Left renal cortex interstitium (tissue), 4 donors: ENCODE data around the gene ITGAE. TPM values are rescaled to one million over a fixed set of nuclear protein-coding genes. Genes with fewer than 3 reads are reported as not detected.
"Not testable (repeated sequence)": the region's sequence is repeated elsewhere in the genome, so short reads cannot be mapped to it uniquely, and the experiment has no call there.

Experiments
- DNase-seq, 4 donors: peaks; one replicate each; pipeline ENCODE4 v3.0.0-alpha.2; 2013; ENCODE audit warnings: low read depth in 4 of 4, low spot score in 2 of 4, missing footprints in 1 of 4
- polyA plus RNA-seq, 4 donors: library from polyadenylated mRNA; unstranded; fragments of 120-200 nt; gene quantifications; one replicate each; pipeline ENCODE4 v1.2.1, GENCODE V29; 2013; ENCODE audit not compliant: insufficient read length in 4 of 4

ITGAE gene
- polyA plus RNA-seq, 4 donors, result 38.7 to 43.1 (median 40.4) TPM

- DNase-seq, result not testable (repeated sequence)
These were observed 98.9 kb downstream of the ITGAE start for GRCh38 chr17:3702041-3702539.

- no peak for DNase-seq
These were observed 101.0 kb downstream of the ITGAE start for GRCh38 chr17:3699951-3700350.

- no peak for DNase-seq
These were observed 102.8 kb downstream of the ITGAE start for GRCh38 chr17:3698139-3698538.

GRCh38 chr17:3697103-3697476 lies 103.9 kb downstream of the ITGAE start:
- no peak for DNase-seq

- no peak for DNase-seq
These were observed 105.1 kb downstream of the ITGAE start, which contains the start of gene P2RX5 for GRCh38 chr17:3695723-3696411. Gene P2RX5, minus strand, starts transcription at chr17:3696155. Its CDS starts 150 bp downstream, at chr17:3696005.

- no peak for DNase-seq
These were observed 105.8 kb downstream of the ITGAE start for GRCh38 chr17:3695129-3695722.

GRCh38 chr17:3693829-3694231 lies 107.2 kb downstream of the ITGAE start:
- DNase-seq, result no peak

GRCh38 chr17:3693141-3693540 lies 107.8 kb downstream of the ITGAE start:
- no peak for DNase-seq

GRCh38 chr17:3692346-3692745 lies 108.6 kb downstream of the ITGAE start:
- DNase-seq, result no peak

- DNase-seq, result no peak
These were observed 109.3 kb downstream of the ITGAE start for GRCh38 chr17:3691617-3692067.

GRCh38 chr17:3690094-3690715 lies 110.8 kb downstream of the ITGAE start:
- DNase-seq, result no peak

GRCh38 chr17:3689262-3690093 lies 111.5 kb downstream of the ITGAE start:
- no peak for DNase-seq

GRCh38 chr17:3688852-3689261 lies 112.1 kb downstream of the ITGAE start:
- DNase-seq, result no peak

GRCh38 chr17:3688027-3688553 lies 112.9 kb downstream of the ITGAE start:
- DNase-seq, result no peak

- no peak for DNase-seq
These were observed 115.8 kb downstream of the ITGAE start for GRCh38 chr17:3685174-3685573.

GRCh38 chr17:3683054-3683511 lies 117.9 kb downstream of the ITGAE start:
- DNase-seq, result no peak

- no peak for DNase-seq
These were observed 119.0 kb downstream of the ITGAE start for GRCh38 chr17:3682033-3682432.

GRCh38 chr17:3681565-3681964 lies 119.4 kb downstream of the ITGAE start:
- DNase-seq, result no peak

GRCh38 chr17:3681057-3681456 lies 119.9 kb downstream of the ITGAE start:
- DNase-seq, result no peak

- DNase-seq, result no peak
These were observed 121.4 kb downstream of the ITGAE start for GRCh38 chr17:3679531-3680126.
